Activated naive CD8-positive, alpha-beta T cell treated with anti-CD3 and anti-CD28 coated beads for 36 hours (primary cell): ENCODE data around the gene CKLF. TPM values are rescaled to one million over a fixed set of nuclear protein-coding genes. Genes with fewer than 3 reads are reported as not detected.
"Not testable (repeated sequence)": the region's sequence is repeated elsewhere in the genome, so short reads cannot be mapped to it uniquely, and the experiment has no call there.

Experiments
- DNase-seq: peaks from one replicate; pipeline ENCODE4 v3.0.0; 2021
- H3K27ac Mint-ChIP-seq: one replicate; pipeline ENCODE4 v1.8.0; 2022; ENCODE audit warnings: mild to moderate bottlenecking, moderate library complexity, mixed read lengths
- H3K27me3 Mint-ChIP-seq: one replicate; pipeline ENCODE4 v1.8.0; 2022; ENCODE audit warnings: mild to moderate bottlenecking, mixed read lengths
- H3K36me3 Mint-ChIP-seq: one replicate; pipeline ENCODE4 v1.8.0; 2021; ENCODE audit warnings: mild to moderate bottlenecking, mixed read lengths
- H3K4me1 Mint-ChIP-seq: one replicate; pipeline ENCODE4 v1.8.0; 2021; ENCODE audit warnings: mixed read lengths
- H3K4me3 Mint-ChIP-seq: one replicate; pipeline ENCODE4 v1.8.0; 2022; ENCODE audit warnings: mild to moderate bottlenecking, moderate library complexity, mixed read lengths
- H3K9me3 Mint-ChIP-seq: one replicate; pipeline ENCODE4 v1.8.0; 2022; ENCODE audit warnings: mixed read lengths
- total RNA-seq, 2 experiments: library from RNA; stranded (reverse); gene quantifications; one replicate each; pipeline ENCODE4 v1.2.3, GENCODE V29; 2021

The CKLF gene
- 100 to 1,000 TPM in 1 of 2 experiments, 10 to 100 TPM in 1; 93.0 to 103 TPM for total RNA-seq

DNA sequence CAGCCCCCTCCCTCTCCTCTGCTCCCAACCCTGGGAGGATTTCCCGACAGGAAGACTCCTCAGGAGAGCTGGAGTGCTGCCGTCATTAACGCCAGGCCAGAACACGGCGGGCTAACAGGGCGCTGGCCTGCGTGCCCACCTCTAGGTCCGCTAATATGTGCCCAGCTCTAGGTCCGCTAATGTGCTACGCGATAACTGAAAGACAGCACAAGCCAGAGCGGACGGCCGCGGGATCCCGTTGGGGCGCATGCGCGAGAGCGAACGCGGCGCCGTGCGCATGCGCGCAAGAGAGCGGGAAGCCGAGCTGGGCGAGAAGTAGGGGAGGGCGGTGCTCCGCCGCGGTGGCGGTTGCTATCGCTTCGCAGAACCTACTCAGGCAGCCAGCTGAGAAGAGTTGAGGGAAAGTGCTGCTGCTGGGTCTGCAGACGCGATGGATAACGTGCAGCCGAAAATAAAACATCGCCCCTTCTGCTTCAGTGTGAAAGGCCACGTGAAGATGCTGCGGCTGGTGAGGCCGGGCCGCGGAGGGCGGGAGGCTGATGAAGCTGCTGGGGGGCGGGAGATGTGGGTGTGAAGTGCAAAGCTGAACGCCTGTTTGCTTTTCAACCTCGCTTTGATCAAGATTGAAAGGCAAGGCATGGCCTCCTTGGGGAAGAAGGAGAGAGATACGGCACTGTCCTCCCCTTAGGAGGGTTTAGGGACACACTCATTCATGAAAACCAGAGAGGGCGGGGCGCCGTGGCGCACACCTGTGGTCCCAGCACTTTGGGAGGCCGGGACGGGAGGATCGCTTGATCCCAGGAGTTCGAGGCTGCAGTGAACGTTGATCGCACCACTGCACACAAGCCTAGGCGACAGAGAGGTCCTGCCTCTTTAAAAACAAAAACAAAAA lies at the start of gene CKLF:
TSS of gene CKLF (plus strand) at position 291 of the 892 bp plus-strand sequence. CDS start at position 431, 140 bp downstream.
- Mint-ChIP-seq H3K36me3 (peaks cover 34% of the 10 kb centered on the region), H3K9me3 (peaks cover 2% of the 10 kb centered on the region), H3K4me3 (peak within 1 kb of the TSS; percentile 96), H3K27ac (peak within 1 kb of the TSS; percentile 95), H3K27me3 (peaks cover 4% of the 10 kb centered on the region), H3K4me1 (peaks cover 68% of the 10 kb centered on the region)
- DNase-seq: peak; percentile 93

DNA sequence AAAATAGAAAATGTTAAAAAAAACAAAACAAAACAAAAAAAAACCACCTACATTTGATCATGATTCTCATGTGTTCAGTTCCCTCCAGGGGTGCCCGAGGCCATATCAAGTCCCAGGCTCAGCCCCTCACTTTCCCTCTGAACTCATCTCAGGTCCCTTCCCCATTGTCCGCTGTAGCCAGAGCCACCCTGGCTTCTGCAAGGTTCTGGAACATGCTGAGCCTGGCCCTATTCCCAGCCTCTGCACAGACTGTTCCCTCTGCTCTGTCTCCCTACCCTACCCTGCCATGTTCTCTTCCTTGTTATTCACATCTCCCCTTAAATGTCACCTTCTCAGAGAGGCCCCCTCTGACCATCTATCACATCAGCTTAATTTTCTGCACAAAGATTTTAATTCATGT lies 49.3 kb upstream of the CKLF start:
- Mint-ChIP-seq H3K36me3 (no peaks in the 10 kb centered on the region), H3K27ac (no peak overlapping the region), H3K27me3 (no peaks in the 10 kb centered on the region), H3K4me3 (no peak overlapping the region), H3K4me1 (peaks cover 4% of the 10 kb centered on the region), H3K9me3 (no peaks in the 10 kb centered on the region)
- DNase-seq: no peak

GRCh38 chr16:66503612-66504011 lies 48.8 kb upstream of the CKLF start:
- H3K4me3 Mint-ChIP-seq: no peak overlapping the region
- no peaks in the 10 kb centered on the region for H3K36me3 Mint-ChIP-seq
- DNase-seq: no peak
- no peaks in the 10 kb centered on the region for H3K9me3 Mint-ChIP-seq
- H3K27ac Mint-ChIP-seq: no peak overlapping the region
- H3K4me1 Mint-ChIP-seq: peaks cover 9% of the 10 kb centered on the region
- no peaks in the 10 kb centered on the region for H3K27me3 Mint-ChIP-seq

DNA sequence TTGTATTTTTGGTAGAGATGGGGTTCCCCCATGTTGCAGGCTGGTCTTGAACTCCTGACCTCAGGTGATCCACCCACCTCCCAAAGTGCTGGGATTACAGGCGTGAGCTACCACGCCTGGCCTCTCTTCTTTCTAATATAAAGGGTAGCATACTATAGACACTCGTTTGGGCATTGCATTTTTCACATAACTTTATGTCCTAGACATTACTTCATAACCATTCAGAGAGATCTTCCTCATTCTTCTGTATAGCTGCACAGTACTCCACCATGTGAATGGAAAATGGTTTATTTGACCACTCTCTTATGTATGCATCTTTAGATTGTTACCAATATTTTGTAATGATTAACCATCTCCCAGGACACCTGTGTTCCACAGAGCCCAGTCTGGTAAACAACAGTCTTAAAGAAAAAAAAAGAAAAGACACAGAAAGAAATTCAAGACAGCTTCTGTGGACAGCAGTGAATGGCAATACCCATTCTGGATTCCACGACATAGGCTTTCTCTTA lies 44.6 kb upstream of the CKLF start:
- Mint-ChIP-seq H3K9me3 (no peaks in the 10 kb centered on the region), H3K36me3 (no peaks in the 10 kb centered on the region), H3K4me3 (no peak overlapping the region), H3K27ac (no peak overlapping the region), H3K4me1 (peaks cover 10% of the 10 kb centered on the region), H3K27me3 (no peaks in the 10 kb centered on the region)
- DNase-seq: no peak

DNA sequence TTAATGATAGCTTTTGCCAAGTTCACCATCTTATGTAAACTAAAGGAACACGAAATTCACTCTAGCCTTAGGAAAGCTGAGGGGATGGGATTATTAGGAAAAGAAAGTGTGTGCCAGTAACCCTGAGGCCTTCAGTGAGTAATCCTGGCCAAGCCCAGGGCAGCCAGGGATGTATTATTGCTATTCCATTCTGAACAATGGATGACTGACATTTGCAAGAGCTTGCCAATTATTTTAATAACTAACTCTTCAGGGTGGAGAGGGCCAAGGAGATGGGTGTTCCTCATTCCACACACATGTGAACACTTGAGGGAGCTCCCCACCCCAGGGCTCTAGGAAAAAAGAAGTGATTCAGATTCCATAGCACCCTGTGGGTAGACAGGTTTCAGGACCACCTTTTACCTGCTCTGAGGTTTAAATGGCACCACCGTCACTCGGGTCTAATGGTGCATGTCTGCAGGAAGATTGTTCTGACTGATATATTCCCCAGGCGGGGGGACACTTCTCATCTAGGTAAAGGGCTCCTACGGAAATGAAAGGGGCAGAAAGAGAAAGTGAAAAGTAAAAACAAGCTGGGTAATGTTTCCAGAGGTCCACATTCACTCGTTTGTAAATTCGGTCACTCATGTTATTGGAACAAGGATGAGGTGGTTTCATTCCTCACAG lies 44.0 kb upstream of the CKLF start:
- Mint-ChIP-seq H3K27ac (no peak overlapping the region), H3K4me1 (peaks cover 8% of the 10 kb centered on the region), H3K27me3 (no peaks in the 10 kb centered on the region), H3K4me3 (no peak overlapping the region), H3K36me3 (no peaks in the 10 kb centered on the region), H3K9me3 (no peaks in the 10 kb centered on the region)
- no peak for DNase-seq

GRCh38 chr16:66508914-66509496 lies 43.4 kb upstream of the CKLF start:
- H3K27me3 Mint-ChIP-seq: no peaks in the 10 kb centered on the region
- no peak for DNase-seq
- no peaks in the 10 kb centered on the region for H3K36me3 Mint-ChIP-seq
- peaks cover 5% of the 10 kb centered on the region for H3K4me1 Mint-ChIP-seq
- H3K27ac Mint-ChIP-seq: no peak overlapping the region
- no peaks in the 10 kb centered on the region for H3K9me3 Mint-ChIP-seq
- H3K4me3 Mint-ChIP-seq: no peak overlapping the region

DNA sequence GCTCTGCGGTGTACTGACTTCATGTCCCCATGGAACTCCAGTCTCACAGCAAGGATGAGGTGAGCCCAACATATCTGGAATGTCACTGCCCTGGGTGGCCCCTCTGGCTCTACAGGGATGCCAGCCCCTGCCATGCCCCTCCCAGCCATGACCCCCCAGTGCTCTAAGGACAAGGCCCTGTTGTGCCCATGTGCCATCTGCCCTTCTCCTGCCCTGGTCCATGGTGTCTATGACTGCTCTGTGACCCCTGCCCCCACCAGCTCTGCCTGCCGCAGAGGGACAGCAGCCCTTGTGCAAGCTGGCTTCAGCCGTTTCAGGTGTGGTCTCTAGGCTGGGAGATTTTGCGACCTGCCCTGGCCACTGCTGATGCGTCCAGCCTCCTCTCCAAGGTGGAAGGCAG lies 42.8 kb upstream of the CKLF start:
- peaks cover 5% of the 10 kb centered on the region for H3K4me1 Mint-ChIP-seq
- H3K36me3 Mint-ChIP-seq: no peaks in the 10 kb centered on the region
- no peak overlapping the region for H3K27ac Mint-ChIP-seq
- H3K9me3 Mint-ChIP-seq: no peaks in the 10 kb centered on the region
- H3K4me3 Mint-ChIP-seq: no peak overlapping the region
- DNase-seq: no peak
- no peaks in the 10 kb centered on the region for H3K27me3 Mint-ChIP-seq

DNA sequence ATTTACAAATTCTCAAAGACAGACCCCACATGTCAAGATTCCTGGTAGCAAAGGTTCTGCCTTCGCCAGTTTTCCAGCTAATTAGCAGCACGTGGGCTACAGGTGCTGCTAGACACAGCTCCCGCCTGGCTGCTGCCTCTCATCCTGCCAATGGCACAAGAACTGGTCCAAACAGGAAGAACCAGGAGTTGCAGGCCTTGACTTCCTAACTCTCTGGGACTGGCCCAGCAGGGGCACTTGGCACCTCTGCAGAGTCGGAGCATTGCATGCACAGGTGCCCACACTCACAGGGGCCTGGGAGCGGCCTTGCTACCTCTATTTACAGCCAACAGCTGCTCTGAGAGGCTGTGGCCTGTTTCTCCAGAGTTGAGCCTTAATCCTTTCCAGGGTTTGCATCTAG lies 42.1 kb upstream of the CKLF start:
- Mint-ChIP-seq H3K4me3 (no peak overlapping the region), H3K27ac (no peak overlapping the region), H3K27me3 (no peaks in the 10 kb centered on the region), H3K4me1 (peaks cover 8% of the 10 kb centered on the region), H3K36me3 (no peaks in the 10 kb centered on the region), H3K9me3 (no peaks in the 10 kb centered on the region)
- DNase-seq: no peak

- Mint-ChIP-seq H3K27me3 (no peaks in the 10 kb centered on the region), H3K9me3 (no peaks in the 10 kb centered on the region), H3K27ac (no peak overlapping the region), H3K4me3 (no peak overlapping the region), H3K4me1 (peaks cover 11% of the 10 kb centered on the region), H3K36me3 (no peaks in the 10 kb centered on the region)
- no peak for DNase-seq
Measured at GRCh38 chr16:66510711-66511601, 41.4 kb upstream of the CKLF start.

GRCh38 chr16:66511602-66512271 lies 40.6 kb upstream of the CKLF start:
- no peak for DNase-seq
- H3K27me3 Mint-ChIP-seq: no peaks in the 10 kb centered on the region
- no peak overlapping the region for H3K27ac Mint-ChIP-seq
- no peaks in the 10 kb centered on the region for H3K36me3 Mint-ChIP-seq
- no peaks in the 10 kb centered on the region for H3K9me3 Mint-ChIP-seq
- H3K4me1 Mint-ChIP-seq: peaks cover 19% of the 10 kb centered on the region
- no peak overlapping the region for H3K4me3 Mint-ChIP-seq

GRCh38 chr16:66512272-66513110 lies 39.9 kb upstream of the CKLF start:
- H3K27me3 Mint-ChIP-seq: no peaks in the 10 kb centered on the region

GRCh38 chr16:66513111-66513723 lies 39.2 kb upstream of the CKLF start:
- H3K27me3 Mint-ChIP-seq: no peaks in the 10 kb centered on the region
- no peaks in the 10 kb centered on the region for H3K36me3 Mint-ChIP-seq
- H3K9me3 Mint-ChIP-seq: no peaks in the 10 kb centered on the region
- DNase-seq: no peak
- peaks cover 32% of the 10 kb centered on the region for H3K4me1 Mint-ChIP-seq
- H3K27ac Mint-ChIP-seq: no peak overlapping the region
- no peak overlapping the region for H3K4me3 Mint-ChIP-seq

More at GRCh38 chr16:66512272-66513110, 39.9 kb upstream of the CKLF start:
- Mint-ChIP-seq H3K9me3 (no peaks in the 10 kb centered on the region), H3K4me3 (no peak overlapping the region), H3K4me1 (peaks cover 27% of the 10 kb centered on the region), H3K36me3 (no peaks in the 10 kb centered on the region), H3K27ac (no peak overlapping the region)
- DNase-seq: no peak

DNA sequence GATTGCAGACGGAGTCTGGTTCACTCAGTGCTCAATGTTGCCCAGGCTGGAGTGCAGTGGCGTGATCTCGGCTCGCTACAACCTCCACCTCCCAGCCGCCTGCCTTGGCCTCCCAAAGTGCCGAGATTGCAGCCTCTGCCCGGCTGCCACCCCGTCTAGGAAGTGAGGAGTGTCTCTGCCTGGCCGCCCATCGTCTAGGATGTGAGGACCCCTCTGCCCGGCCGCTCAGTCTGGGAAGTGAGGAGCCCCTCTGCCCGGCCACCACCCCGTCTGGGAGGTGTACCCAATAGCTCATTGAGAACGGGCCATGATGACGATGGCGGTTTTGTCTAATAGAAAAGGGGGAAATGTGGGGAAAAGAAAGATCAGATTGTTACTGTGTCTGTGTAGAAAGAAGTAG lies 38.0 kb upstream of the CKLF start:
- not testable (repeated sequence) for H3K9me3 Mint-ChIP-seq, H3K27ac Mint-ChIP-seq, H3K36me3 Mint-ChIP-seq

More for the DNA sequence above, 38.0 kb upstream of the CKLF start:
- H3K27me3 Mint-ChIP-seq, DNase-seq, H3K4me3 Mint-ChIP-seq: not testable (repeated sequence)
- peaks cover 33% of the 10 kb centered on the region for H3K4me1 Mint-ChIP-seq
